H1 (cell line): ENCODE data around the gene SRP9. TPM values are rescaled to one million over a fixed set of nuclear protein-coding genes. Genes with fewer than 3 reads are reported as not detected.

Experiments used
- CEBPB ChIP-seq: IDR thresholded peaks from 2 replicates; pipeline ENCODE4 v1.6.1; 2012; ENCODE audit warnings: low read depth, low read length
- GABPA ChIP-seq: IDR thresholded peaks from 2 replicates; pipeline ENCODE4 v1.6.1; 2011; ENCODE audit warnings: mild to moderate bottlenecking, low read length, moderate library complexity, borderline replicate concordance; ENCODE audit not compliant: insufficient read depth
- TCF12 ChIP-seq: IDR thresholded peaks from 2 replicates; pipeline ENCODE4 v1.6.1; 2011; ENCODE audit warnings: low read depth, mild to moderate bottlenecking, low read length
- TEAD4 ChIP-seq: IDR thresholded peaks from 2 replicates; pipeline ENCODE4 v1.6.1; 2012; ENCODE audit warnings: low read depth, low read length, inconsistent platforms, mixed read lengths
- YY1 ChIP-seq: IDR thresholded peaks from 2 replicates; pipeline ENCODE4 v1.6.1; 2011; ENCODE audit warnings: low read depth, mild to moderate bottlenecking, low read length
- polyA plus RNA-seq, 7 experiments: library from polyadenylated mRNA; depleted of rRNA in 3 of 7; stranded (reverse) in 5 of 7; unstranded in 2 of 7; fragments of >200 nt in 5 of 7; fragments of 200-250 nt in 2 of 7; gene quantifications; 1 replicate in 5 of 7; 2 replicates in 1 of 7; 4 replicates in 1 of 7; pipeline versions ENCODE4 v1.2.1 to v1.2.3, GENCODE V29; 2011 to 2013; ENCODE audit warnings: missing spikeins in 2 of 7, mixed read lengths in 2 of 7
- total RNA-seq: library from RNA; stranded (reverse); fragmentation: NEBNext Ultra II Directional; extraction: Animal tissue kit (Norgen Biotek cat#: 25700); gene quantifications from 2 replicates; pipeline ENCODE4 v1.2.1, GENCODE V29; 2021

The SRP9 gene
- total and polyA plus RNA-seq, 2 of the 8 experiments (the other 6 are each of a cell fraction or from before 2014, with no cell fraction given): 446 to 572 TPM

GRCh38 chr1:225794954-225795353, 17.3 kb downstream of the SRP9 start (continued):
- TF ChIP-seq CEBPB (no peak), YY1 (no peak), GABPA (no peak), TEAD4 (no peak), TCF12 (no peak)
